GM12891 (cell line): Measurements from ENCODE around the gene KIAA0319L.

ENCODE experiments used
- POLR2A ChIP-seq: IDR thresholded peaks from 2 replicates; pipeline ENCODE4 v1.6.1; 2011; ENCODE audit warnings: low read depth, low read length, control low read depth
- POLR2AphosphoS5 ChIP-seq: IDR thresholded peaks from 2 replicates; pipeline ENCODE4 v1.6.1; 2011; ENCODE audit warnings: low read depth, low read length, control low read depth
- POU2F2 ChIP-seq: IDR thresholded peaks from 2 replicates; pipeline ENCODE4 v1.6.1; 2011; ENCODE audit warnings: low read depth, mild to moderate bottlenecking, control low read depth, low read length, moderate library complexity
- SPI1 ChIP-seq: IDR thresholded peaks from 2 replicates; pipeline ENCODE4 v1.6.1; 2011; ENCODE audit warnings: low read depth, low read length, control low read depth
- TAF1 ChIP-seq: IDR thresholded peaks from 2 replicates; pipeline ENCODE4 v1.6.1; 2011; ENCODE audit warnings: low read depth, low read length, control low read depth

- TF ChIP-seq POLR2A (no peak), POLR2AphosphoS5 (no peak), TAF1 (no peak), SPI1 (no peak), POU2F2 (no peak)
Observed at GRCh38 chr1:35588197-35588910, 31.2 kb upstream of the KIAA0319L start.
